HCT116 (cell line): ENCODE results near the gene UQCC2. TPM values are rescaled to one million over a fixed set of nuclear protein-coding genes. Genes with fewer than 3 reads are reported as not detected.

ENCODE experiments used
- ATAC-seq: fragments of 200-7000 bp; cut with Tn5 transposase; 2 replicates; pipeline ENCODE4 v1.9.1; 2020; ENCODE audit warnings: mild to moderate bottlenecking, moderate library complexity
- BruUV-seq: library from RNA; stranded (reverse); fragments of 400-500 nt; replicated peaks from 2 replicates; lab custom pipeline; 2021; lab: Mats Ljungman, UMichigan
- CTCF ChIA-PET: fragments of 300-600 bp; sonication (Branson Sonifier 250); formaldehyde crosslinking; loops from one replicate; lab custom pipeline; 2021; ENCODE audit warnings: antibody characterized with exemption; lab: Charles Lee
- POLR2A ChIA-PET: fragments of 300-600, 350-600 bp; sonication (Branson Sonifier 250); formaldehyde crosslinking; loops from one replicate; lab custom pipeline; 2021; ENCODE audit warnings: antibody characterized with exemption; lab: Charles Lee
- RAD21 ChIA-PET, 2 experiments: fragments of 300-600 bp; sonication (Branson Sonifier 250); formaldehyde crosslinking; loops; one replicate each; lab custom pipeline; 2023; ENCODE audit warnings: low total read pairs in 2 of 2; ENCODE audit not compliant: uncharacterized antibody in 2 of 2, unreplicated experiment in 2 of 2, low non-redundant PET in 1 of 2; lab: Charles Lee
- DNase-seq: peaks from one replicate; pipeline ENCODE4 v3.0.0-alpha.2; 2010; ENCODE audit warnings: low read depth, low spot score
- H2AFZ ChIP-seq: fragments of 200-600 bp; shearing (Covaris generic), sonication (generic); 2 replicates; pipeline ENCODE4 v1.6.1; 2017; ENCODE audit warnings: low read depth, mixed run types, mixed read lengths, antibody characterized with exemption, low read length; ENCODE audit not compliant: poor library complexity, severe bottlenecking
- H3K27ac ChIP-seq: 2 replicates; pipeline ENCODE4 v1.5.1; 2012; ENCODE audit warnings: low read depth, low read length
- H3K27me3 ChIP-seq: fragments of 200-600 bp; sonication (generic); 2 replicates; pipeline ENCODE4 v1.6.1; 2016; ENCODE audit warnings: mixed run types, low read length, mixed read lengths; ENCODE audit not compliant: insufficient read depth
- H3K36me3 ChIP-seq, 2 experiments: fragments of 200-500 bp in 1 of 2; fragments of 200-600 bp in 1 of 2; sonication (Bioruptor generic) in 1 of 2; sonication (generic) in 1 of 2; 2 replicates each; pipeline versions ENCODE4 v1.5.1 to v1.6.1; 2014 to 2016; ENCODE audit warnings: low read length in 2 of 2, inconsistent platforms in 1 of 2, mixed read lengths in 1 of 2, mixed run types in 1 of 2; ENCODE audit not compliant: insufficient read depth in 2 of 2, control insufficient read depth in 1 of 2
- H3K4me1 ChIP-seq, 2 experiments: fragments of 200-600 bp in 1 of 2; sonication (generic) in 1 of 2; 2 replicates each; pipeline versions ENCODE4 v1.5.1 to v1.6.1; 2012 to 2017; ENCODE audit warnings: low read length in 2 of 2, inconsistent platforms in 1 of 2, mild to moderate bottlenecking in 1 of 2, mixed read lengths in 1 of 2, mixed run types in 1 of 2, moderate library complexity in 1 of 2; ENCODE audit not compliant: insufficient read depth in 2 of 2, control insufficient read depth in 1 of 2
- H3K4me2 ChIP-seq: fragments of 200-600 bp; sonication (generic); 2 replicates; pipeline ENCODE4 v1.6.1; 2017; ENCODE audit warnings: mixed run types, low read length, mixed read lengths
- H3K4me3 ChIP-seq, 2 experiments: fragments of 200-600 bp in 1 of 2; sonication (generic) in 1 of 2; replicated peaks in 1 of 2; 2 replicates each; pipeline ENCODE4 v1.5.1; 2011 to 2016; ENCODE audit warnings: low read length in 2 of 2, control low read depth in 1 of 2, low read depth in 1 of 2, mild to moderate bottlenecking in 1 of 2, mixed read lengths in 1 of 2, mixed run types in 1 of 2
- H3K79me2 ChIP-seq: fragments of 200-600 bp; sonication (generic); 2 replicates; pipeline ENCODE4 v1.6.1; 2017; ENCODE audit warnings: mild to moderate bottlenecking, mixed run types, low read length, moderate library complexity, mixed read lengths; ENCODE audit not compliant: insufficient read depth
- H3K9ac ChIP-seq: fragments of 200-600 bp; sonication (generic); 2 replicates; pipeline ENCODE4 v1.6.1; 2016; ENCODE audit warnings: low read length, mixed read lengths
- H3K9me2 ChIP-seq: fragments of 200-600 bp; sonication (generic), shearing (Covaris generic); 2 replicates; pipeline ENCODE4 v1.6.1; 2017; ENCODE audit warnings: mixed run types, mild to moderate bottlenecking, moderate library complexity; ENCODE audit not compliant: insufficient read depth
- H3K9me3 ChIP-seq, 2 experiments: fragments of 200-500 bp in 1 of 2; fragments of 200-600 bp in 1 of 2; sonication (Bioruptor generic) in 1 of 2; sonication (generic) in 1 of 2; 2 replicates each; pipeline ENCODE4 v1.6.1; 2014 to 2017; ENCODE audit warnings: low read length in 2 of 2, mixed read lengths in 2 of 2, inconsistent platforms in 1 of 2, low read depth in 1 of 2, mild to moderate bottlenecking in 1 of 2, mixed run types in 1 of 2, moderate library complexity in 1 of 2; ENCODE audit not compliant: control insufficient read depth in 1 of 2, insufficient read depth in 1 of 2
- H4K20me1 ChIP-seq: fragments of 200-600 bp; sonication (generic), shearing (Covaris generic); 2 replicates; pipeline ENCODE4 v1.6.1; 2017; ENCODE audit warnings: mixed run types, mild to moderate bottlenecking, moderate library complexity; ENCODE audit not compliant: insufficient read depth
- CBX3 ChIP-seq: IDR thresholded peaks from 2 replicates; pipeline ENCODE4 v1.6.1; 2012; ENCODE audit warnings: low read depth
- FOSL1 ChIP-seq: IDR thresholded peaks from 2 replicates; pipeline ENCODE4 v1.6.1; 2012; ENCODE audit warnings: low read depth
- RAD21 ChIP-seq: IDR thresholded peaks from 2 replicates; pipeline ENCODE4 v1.6.1; 2012; ENCODE audit warnings: low read depth, mild to moderate bottlenecking
- SP1 ChIP-seq: IDR thresholded peaks from 2 replicates; pipeline ENCODE4 v1.6.1; 2012; ENCODE audit warnings: low read depth
- TCF7L2 ChIP-seq: IDR thresholded peaks from 2 replicates; pipeline ENCODE4 v1.7.0; 2011; ENCODE audit warnings: borderline replicate concordance, inconsistent platforms; ENCODE audit not compliant: insufficient read depth, insufficient read length; ENCODE audit errors: extremely low read depth
- ZFX ChIP-seq: fragments of 450-650 bp; IDR thresholded peaks from 2 replicates; pipeline ENCODE4 v1.6.1; 2017
- ZNF274 ChIP-seq: fragments of 200-500 bp; sonication (Bioruptor generic); IDR thresholded peaks from 2 replicates; pipeline ENCODE4 v1.6.1; 2014; ENCODE audit warnings: mild to moderate bottlenecking, low read depth, low read length, inconsistent platforms
- intact Hi-C: fragments of 100-400 bp; cut with micrococcal nuclease; formaldehyde crosslinking; loops from 2 replicates; pipeline ENCODE4 v1.10.0; 2022
- total RNA-seq: library from RNA; stranded (reverse); gene quantifications from one replicate; pipeline ENCODE4 v1.2.1, GENCODE V29; 2021; ENCODE audit not compliant: unreplicated experiment
- TF ChIP-seq, protein P1 (sequence below): IDR thresholded peaks from 2 replicates; pipeline ENCODE4 v1.6.1; 2012
- TF ChIP-seq, protein P2 (sequence below): IDR thresholded peaks from 2 replicates; pipeline ENCODE4 v1.6.1; 2012; ENCODE audit warnings: low read depth
- TF ChIP-seq, protein P3 (sequence below), 3 experiments: fragments of 200-600 bp in 1 of 3; sonication (generic) in 1 of 3; IDR thresholded peaks in 2 of 3; conservative IDR thresholded peaks in 1 of 3; 2 replicates each; pipeline ENCODE4 v1.5.1; 2012 to 2017; ENCODE audit warnings: low read depth in 2 of 3, low read length in 2 of 3, antibody characterized with exemption in 1 of 3, borderline replicate concordance in 1 of 3, control low read depth in 1 of 3, mild to moderate bottlenecking in 1 of 3, mixed read lengths in 1 of 3, mixed run types in 1 of 3, moderate library complexity in 1 of 3; ENCODE audit not compliant: insufficient read depth in 1 of 3

UQCC2 gene
- total RNA-seq, 1 experiment from 2014 or later = 95.1 TPM

DNA sequence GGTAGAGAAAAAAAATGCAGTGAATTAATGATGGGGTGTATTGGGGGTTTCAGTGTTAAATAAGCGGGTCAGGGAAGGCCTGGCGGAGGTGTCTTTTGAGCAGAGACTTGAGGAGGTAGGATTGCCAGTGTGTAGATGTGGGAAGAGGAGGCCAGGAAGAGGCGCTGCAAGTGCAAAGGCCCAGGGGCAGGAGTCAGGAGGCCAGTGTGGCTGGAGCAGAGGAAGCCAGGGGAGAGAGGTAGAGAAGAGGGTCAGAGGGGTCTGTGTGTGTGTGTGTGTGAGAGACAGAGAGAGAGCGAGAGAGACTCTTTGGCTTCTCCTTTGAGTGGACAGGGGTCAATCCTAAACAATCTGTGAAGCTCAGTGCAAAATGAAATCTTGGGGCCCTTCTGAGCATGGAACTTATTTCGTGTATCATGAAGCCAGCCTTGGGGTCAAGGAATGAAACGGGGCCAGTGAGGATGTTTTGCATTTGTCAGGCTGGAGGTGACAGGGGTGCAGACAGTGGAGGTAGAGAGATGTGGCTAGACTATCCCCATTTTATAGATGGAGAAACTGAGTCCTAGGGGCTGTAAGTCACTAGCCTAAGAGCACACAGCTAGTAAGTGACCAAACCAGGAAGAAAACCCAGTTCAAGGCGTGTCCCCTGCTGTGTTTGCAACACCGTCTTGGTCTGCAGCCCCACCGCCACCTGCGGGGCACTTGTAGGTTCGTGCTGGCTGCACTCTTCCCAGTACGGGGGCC lies 44.9 kb upstream of the UQCC2 start:
- H3K4me2 ChIP-seq = no peak overlapping the region
- no peak overlapping the region for H3K9ac ChIP-seq
- intact Hi-C loops = no loop called here
- ChIA-PET CTCF (no interaction called here), POLR2A (no interaction called here), RAD21 (no interaction called here)
- TF ChIP-seq FOSL1 (no peak), CBX3 (no peak), RAD21 (no peak), ZNF274 (no peak), SP1 (no peak), TCF7L2 (no peak), ZFX (no peak)
- TF ChIP-seq, protein P1, sequence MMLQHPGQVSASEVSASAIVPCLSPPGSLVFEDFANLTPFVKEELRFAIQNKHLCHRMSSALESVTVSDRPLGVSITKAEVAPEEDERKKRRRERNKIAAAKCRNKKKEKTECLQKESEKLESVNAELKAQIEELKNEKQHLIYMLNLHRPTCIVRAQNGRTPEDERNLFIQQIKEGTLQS = no peak
- TF ChIP-seq, protein P2, sequence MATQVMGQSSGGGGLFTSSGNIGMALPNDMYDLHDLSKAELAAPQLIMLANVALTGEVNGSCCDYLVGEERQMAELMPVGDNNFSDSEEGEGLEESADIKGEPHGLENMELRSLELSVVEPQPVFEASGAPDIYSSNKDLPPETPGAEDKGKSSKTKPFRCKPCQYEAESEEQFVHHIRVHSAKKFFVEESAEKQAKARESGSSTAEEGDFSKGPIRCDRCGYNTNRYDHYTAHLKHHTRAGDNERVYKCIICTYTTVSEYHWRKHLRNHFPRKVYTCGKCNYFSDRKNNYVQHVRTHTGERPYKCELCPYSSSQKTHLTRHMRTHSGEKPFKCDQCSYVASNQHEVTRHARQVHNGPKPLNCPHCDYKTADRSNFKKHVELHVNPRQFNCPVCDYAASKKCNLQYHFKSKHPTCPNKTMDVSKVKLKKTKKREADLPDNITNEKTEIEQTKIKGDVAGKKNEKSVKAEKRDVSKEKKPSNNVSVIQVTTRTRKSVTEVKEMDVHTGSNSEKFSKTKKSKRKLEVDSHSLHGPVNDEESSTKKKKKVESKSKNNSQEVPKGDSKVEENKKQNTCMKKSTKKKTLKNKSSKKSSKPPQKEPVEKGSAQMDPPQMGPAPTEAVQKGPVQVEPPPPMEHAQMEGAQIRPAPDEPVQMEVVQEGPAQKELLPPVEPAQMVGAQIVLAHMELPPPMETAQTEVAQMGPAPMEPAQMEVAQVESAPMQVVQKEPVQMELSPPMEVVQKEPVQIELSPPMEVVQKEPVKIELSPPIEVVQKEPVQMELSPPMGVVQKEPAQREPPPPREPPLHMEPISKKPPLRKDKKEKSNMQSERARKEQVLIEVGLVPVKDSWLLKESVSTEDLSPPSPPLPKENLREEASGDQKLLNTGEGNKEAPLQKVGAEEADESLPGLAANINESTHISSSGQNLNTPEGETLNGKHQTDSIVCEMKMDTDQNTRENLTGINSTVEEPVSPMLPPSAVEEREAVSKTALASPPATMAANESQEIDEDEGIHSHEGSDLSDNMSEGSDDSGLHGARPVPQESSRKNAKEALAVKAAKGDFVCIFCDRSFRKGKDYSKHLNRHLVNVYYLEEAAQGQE = no peak
- TF ChIP-seq, protein P3, sequence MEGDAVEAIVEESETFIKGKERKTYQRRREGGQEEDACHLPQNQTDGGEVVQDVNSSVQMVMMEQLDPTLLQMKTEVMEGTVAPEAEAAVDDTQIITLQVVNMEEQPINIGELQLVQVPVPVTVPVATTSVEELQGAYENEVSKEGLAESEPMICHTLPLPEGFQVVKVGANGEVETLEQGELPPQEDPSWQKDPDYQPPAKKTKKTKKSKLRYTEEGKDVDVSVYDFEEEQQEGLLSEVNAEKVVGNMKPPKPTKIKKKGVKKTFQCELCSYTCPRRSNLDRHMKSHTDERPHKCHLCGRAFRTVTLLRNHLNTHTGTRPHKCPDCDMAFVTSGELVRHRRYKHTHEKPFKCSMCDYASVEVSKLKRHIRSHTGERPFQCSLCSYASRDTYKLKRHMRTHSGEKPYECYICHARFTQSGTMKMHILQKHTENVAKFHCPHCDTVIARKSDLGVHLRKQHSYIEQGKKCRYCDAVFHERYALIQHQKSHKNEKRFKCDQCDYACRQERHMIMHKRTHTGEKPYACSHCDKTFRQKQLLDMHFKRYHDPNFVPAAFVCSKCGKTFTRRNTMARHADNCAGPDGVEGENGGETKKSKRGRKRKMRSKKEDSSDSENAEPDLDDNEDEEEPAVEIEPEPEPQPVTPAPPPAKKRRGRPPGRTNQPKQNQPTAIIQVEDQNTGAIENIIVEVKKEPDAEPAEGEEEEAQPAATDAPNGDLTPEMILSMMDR (IDR thresholded peaks at IDR 0.05 in 2 of 3, conservative IDR thresholded peaks at IDR 0.05 in 1 of 3; ENCODE audit: borderline replicate concordance in 1 of 3, insufficient read depth in 1 of 3, low read depth in 2 of 3, low read length in 2 of 3) = no peak
- no peak overlapping the region for H3K4me3 ChIP-seq
- no peak overlapping the region for H3K27ac ChIP-seq
- H3K9me2 ChIP-seq = no peaks in the 10 kb centered on the region
- ATAC-seq (no peak), DNase-seq (no peak)
- BruUV-seq = no TSS peak
- no peaks in the 10 kb centered on the region for H4K20me1 ChIP-seq
- H3K9me3 ChIP-seq = no peaks in the 10 kb centered on the region
- H2AFZ ChIP-seq = no peak overlapping the region
- peaks cover 13 to 23% of the 10 kb centered on the region in 2 experiments; a peak in 3 of 4 replicates for H3K4me1 ChIP-seq
- no peaks in the 10 kb centered on the region for H3K36me3 ChIP-seq
- no peaks in the 10 kb centered on the region for H3K79me2 ChIP-seq
- no peaks in the 10 kb centered on the region for H3K27me3 ChIP-seq
